ENCODE data around the gene TBRG4. TPM values are rescaled to one million over a fixed set of nuclear protein-coding genes. Genes with fewer than 3 reads are reported as not detected.

TBRG4 gene
- total RNA-seq, 1 experiment from 2014 or later, result 127 TPM

- Histone ChIP-seq H4K8ac (replicated peaks; ENCODE audit: insufficient read length, low read depth, low read length) (no peak overlapping the region), H3K4me1 (ENCODE audit: insufficient read depth, low read length) (no peaks in the 10 kb centered on the region), H3K4ac (ENCODE audit: low read depth, low read length) (no peak overlapping the region), H2BK15ac (ENCODE audit: low read depth, low read length) (no peak overlapping the region), H3K56ac (ENCODE audit: insufficient read length, low read depth, low read length) (no peak overlapping the region), H3K18ac (ENCODE audit: insufficient read length, low read depth, low read length) (no peak overlapping the region), H3K27me3 (ENCODE audit: insufficient read depth, low read length) (no peaks in the 10 kb centered on the region), H4K91ac (ENCODE audit: insufficient read length, low read depth, low read length) (no peak overlapping the region), H3K9ac (ENCODE audit: extremely low read depth, insufficient read length, low read length) (no peak overlapping the region), H2AK5ac (ENCODE audit: insufficient read length, low read length) (no peak overlapping the region), H3K23me2 (ENCODE audit: insufficient read length, low read depth, low read length, poor library complexity, severe bottlenecking) (no peaks in the 10 kb centered on the region), H2AFZ (ENCODE audit: low read length) (no peak overlapping the region), H3K23ac (ENCODE audit: insufficient read length, low read depth, low read length) (no peak overlapping the region), H3K9me3 (ENCODE audit: control insufficient read depth, low read depth, low read length) (no peaks in the 10 kb centered on the region), H4K20me1 (ENCODE audit: control insufficient read depth, insufficient read depth, insufficient read length) (no peaks in the 10 kb centered on the region), H4K5ac (ENCODE audit: insufficient read length, low read depth, low read length) (no peak overlapping the region), H2BK120ac (ENCODE audit: low read depth, low read length, poor library complexity, severe bottlenecking) (no peak overlapping the region), H3K79me2 (ENCODE audit: insufficient read depth, low read length) (no peaks in the 10 kb centered on the region), H3K14ac (ENCODE audit: insufficient read depth, low read length) (no peak overlapping the region), H3K27ac (ENCODE audit: insufficient read length, low read depth, low read length) (no peak overlapping the region), H2BK20ac (ENCODE audit: low read depth, low read length, poor library complexity, severe bottlenecking) (no peak overlapping the region), H2BK12ac (ENCODE audit: insufficient read length, low read depth, low read length) (no peak overlapping the region), H3K79me1 (ENCODE audit: insufficient read depth, low read depth, low read length, poor library complexity, severe bottlenecking) (no peaks in the 10 kb centered on the region), H3T11ph (ENCODE audit: low read length) (no peak overlapping the region), H2BK5ac (ENCODE audit: insufficient read length, low read length) (no peak overlapping the region), H3K4me2 (ENCODE audit: insufficient read depth, insufficient read length, low read length) (no peak overlapping the region)
- Mint-ChIP-seq H3K4me3 (no peak overlapping the region), H3K4me1 (peaks cover 2% of the 10 kb centered on the region in 2 experiments; a peak in 1 of 4 replicates), H3K27me3 (ENCODE audit: low read depth) (peaks cover 12% of the 10 kb centered on the region), H3K9me3 (no peaks in the 10 kb centered on the region), H3K27ac (no peak overlapping the region), H3K36me3 (ENCODE audit: insufficient read depth in 1 of 3, low read depth in 3 of 3) (no peaks in the 10 kb centered on the region)
- peak; percentile 9 for DNase-seq
- WGBS (ENCODE audit: extremely low coverage, insufficient read length, low lambda C conversion rate), result no CpG with 5 or more reads among the region's 11 CpGs
- no peak for TF ChIP-seq CTCF (conservative IDR thresholded peaks at IDR 0.05)
Measured at GRCh38 chr7:45150199-45150598, 38.7 kb upstream of the TBRG4 start.

Measured in H9 (cell line).